NAMALWA (cell line): ENCODE results near the gene RIPK4.

Source experiments
- DNase-seq: peaks from one replicate; pipeline ENCODE4 v3.0.0-alpha.2; 2015; ENCODE audit warnings: low spot score

Gene RIPK4

DNA sequence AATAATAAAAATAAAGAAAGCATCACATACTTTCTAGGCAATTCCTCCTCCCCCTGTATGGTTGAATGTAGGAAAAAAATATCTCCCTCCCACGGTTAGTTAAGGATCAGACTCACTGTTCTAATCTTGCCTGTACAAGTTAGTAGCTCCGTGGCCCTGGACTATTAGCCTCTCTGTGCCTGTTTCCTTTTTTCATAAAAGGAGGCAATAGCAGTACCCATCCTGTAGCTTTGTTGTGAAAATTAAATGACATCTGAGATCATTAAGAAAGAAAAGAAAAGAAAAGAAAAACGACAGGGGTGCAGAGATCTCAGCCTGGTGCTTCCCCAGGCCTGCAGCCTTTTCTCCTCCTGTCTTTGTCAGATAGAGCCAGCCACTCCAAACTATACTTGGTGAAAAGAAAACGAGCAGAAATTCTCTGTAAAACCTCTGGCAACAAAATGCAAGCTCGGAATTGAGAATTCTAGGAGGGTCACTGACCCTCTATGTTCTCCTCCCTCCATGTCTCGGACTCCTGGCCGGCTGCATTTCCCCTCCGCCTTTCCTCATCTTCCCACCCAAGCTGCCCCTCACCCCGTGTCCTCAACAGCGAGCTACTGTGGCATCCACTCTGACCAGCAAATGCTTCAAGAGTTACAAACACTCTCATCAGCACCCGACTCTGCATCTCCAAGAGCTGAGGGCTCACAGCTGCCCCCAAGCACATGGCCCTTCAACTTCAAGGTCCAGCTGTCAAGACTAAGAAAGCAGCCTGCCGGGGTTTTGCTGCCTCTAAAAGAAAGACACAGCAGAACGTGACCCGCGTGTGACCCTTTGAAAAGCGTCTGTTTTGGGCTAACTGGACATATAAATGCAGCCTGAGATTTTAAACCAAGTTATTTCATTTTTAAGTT lies 13.6 kb downstream of the RIPK4 start:
- no peak for DNase-seq

DNA sequence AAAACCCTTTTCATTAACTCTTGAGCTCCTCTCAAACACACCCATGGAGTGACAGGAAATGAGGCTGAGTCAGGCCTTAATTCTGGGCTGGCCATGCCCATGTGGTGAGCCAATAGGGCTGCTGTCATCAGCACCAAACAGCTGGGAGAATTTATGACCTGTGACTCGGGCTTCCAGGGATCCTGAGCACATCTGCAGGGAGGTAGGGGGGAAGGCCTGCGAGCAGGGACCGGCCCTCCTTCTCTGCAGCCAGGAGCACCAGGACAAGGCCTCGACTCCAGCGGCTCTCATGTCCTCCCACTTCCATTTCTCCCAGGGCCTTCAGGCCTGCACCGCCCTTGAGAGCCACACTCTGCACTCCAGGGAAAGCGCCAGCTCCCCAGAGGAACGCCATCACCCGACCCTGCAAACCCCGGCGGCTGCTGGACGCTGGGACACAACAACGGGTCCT lies 14.6 kb downstream of the RIPK4 start:
- DNase-seq, result no peak

DNA sequence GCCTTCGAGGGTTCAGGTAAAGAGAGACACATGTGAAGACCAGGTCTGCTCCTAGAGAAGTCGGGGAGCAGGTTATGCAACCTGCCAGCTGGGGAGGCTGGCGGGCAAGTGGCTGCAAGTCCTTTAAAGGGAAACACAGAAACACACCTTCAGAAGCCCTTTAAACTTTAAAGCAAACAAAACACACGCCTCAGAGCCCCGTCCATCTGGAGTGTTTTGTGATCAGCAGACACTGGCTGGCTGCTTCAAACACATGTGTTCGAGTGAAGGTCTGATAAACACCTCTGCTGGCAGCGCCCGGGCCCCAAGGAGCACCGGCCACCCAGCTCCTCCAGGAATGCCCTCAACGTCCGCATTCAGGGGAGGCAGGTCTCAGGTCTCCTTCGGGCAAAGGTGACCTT lies 15.2 kb downstream of the RIPK4 start:
- no peak for DNase-seq

DNA sequence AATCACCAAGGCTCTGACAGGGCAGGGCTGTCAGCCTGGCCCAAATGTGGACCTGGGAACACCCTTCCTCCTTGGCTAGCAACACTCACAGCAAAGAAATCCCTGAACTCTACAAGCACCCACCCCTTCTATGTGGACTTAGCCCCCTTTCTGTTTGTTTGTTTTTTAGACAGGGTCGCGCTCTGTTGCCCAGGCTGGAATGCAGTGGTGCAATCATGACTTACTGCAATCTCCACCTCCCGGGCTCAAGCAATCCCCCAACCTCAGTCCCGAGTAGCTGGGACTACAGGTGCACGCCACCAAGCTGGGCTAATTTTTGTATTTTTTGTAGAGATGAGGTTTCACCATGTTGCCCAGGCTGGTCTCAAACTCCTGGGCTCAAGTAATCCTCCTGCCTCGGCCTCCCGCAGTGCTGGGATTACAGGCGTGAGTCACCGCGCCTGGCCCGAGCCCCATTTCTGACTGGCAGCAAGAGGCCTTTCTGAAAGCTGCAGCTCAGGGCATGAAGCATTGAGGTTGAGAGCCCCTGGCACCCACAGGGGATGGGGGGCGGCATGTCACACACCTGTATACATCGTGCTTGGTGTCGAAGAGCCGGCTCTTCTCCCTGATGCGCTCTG lies 16.2 kb downstream of the RIPK4 start:
- DNase-seq, result no peak

DNA sequence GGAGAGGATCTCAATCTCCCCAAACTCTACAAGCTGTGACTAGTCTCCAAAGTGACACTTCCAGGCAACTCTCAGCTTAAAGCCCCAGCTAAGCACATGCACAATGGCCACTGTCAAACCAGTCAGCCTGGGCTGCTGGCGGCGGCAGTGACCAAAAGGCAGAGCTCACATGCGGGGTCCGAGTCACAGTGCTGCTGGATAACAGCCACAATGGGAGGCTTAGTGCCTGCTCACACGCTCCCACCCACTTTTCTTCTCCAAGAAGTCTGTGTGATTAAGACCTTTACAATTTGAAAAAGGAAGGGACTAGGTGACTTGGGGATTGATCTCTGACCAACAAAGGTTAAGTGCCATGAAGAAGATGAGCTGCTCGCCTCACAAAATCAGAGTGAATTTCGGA lies 16.8 kb downstream of the RIPK4 start:
- no peak for DNase-seq

DNA sequence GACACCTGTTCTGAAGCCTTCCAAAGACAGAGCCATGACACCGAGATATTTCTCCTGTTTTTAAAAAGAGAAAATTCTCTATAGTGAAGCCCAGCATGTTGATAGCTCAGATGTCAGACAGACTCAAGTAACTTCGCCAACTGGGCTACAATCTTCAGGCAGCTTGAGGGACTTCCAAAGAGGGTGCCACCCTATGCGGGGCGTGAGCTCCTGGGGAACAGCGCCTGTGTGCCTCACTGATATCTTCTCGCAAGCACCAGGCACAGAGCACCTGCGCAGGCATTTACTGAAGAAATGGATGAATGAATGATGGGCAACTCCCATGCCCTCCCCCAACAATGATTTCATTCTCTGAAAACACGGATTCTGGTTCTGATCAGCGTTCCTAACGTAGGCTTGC lies 17.6 kb downstream of the RIPK4 start:
- no peak for DNase-seq

DNA sequence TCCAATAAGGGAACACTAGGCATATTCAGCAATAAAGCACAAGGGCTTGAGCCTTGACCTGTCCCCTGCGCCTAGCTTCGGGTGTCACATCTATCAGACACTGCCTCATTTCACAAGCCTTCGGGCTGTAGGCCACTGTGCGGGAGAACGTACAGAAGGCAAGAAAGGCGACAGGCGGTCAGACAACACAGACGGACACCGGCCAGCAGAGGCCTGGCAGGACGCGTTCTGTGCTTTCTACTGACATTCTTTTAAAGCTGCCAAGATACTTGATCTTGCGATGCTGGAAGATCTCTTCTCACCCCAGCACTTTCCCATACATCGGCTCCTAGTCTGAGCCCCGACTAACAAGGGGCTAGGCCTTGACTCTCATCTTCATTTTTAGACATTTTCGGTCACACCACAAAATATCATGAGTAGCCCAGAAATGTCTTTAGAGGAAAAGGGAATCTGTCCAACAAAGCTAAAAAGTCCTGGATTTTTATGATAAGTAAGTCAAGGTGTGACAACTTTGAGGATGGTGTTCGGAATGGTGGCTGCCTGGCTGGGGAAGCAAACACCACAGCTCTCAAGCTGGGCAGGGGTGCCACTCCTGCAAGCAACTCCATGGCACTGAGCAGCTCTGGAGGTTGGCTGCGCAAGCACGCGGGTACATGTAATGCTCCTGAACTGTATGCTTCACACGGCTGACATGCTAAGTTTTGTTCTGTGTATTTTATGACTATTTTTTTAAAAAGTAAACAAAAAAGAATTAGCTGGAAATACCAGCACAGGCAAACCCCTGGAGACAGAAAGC lies 18.7 kb downstream of the RIPK4 start:
- no peak for DNase-seq

DNA sequence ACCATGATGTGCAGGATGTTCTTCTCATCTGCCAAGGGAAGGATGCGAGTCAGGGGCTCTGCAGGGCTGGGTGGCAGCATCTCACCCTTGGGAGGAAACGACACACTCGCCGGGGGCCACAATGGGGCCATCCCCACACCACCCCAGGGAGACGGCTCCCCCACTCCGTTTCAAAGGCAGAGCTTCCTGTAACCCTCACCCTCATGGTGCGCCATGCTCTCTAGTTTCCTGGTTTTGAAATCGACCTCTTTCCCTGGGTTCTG lies 20.2 kb downstream of the RIPK4 start:
- DNase-seq, result no peak

DNA sequence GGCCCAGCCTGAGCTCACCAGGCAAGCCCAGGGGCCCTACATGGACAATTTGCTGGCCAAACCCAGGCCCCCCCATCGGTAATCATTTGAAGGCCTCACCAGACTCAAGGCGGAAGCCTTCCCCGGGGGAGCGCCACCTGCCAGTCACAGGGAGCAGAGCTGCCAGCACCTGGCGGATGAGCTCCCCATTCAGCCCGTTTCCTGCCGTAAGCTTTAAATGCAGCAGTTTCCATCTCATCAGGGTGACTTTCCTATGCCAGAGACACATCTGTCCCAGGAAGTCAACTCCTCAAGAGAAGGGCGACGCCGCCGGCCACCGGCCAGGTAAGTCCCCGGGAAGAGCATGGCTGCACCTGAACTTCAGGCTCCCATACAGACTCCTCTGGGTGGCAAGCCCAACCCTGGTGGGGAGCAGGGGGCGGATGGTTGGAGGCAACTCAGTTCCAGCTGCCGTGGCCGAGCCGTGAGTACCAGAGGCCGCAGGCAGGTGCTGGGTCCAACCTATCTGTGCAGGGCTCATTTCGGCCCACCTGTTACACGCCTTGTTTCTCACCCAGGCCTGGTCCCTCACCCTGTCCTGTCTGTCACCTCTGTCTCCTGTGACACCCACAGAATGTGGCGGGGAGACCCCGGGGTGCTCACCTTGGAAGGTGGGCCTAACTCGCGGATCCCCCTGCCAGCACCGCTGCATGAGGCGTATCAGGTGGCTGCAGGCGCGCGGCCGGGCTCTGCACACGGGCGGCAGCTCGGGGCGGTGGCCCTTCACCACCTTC lies 20.7 kb downstream of the RIPK4 start:
- DNase-seq, result no peak

DNA sequence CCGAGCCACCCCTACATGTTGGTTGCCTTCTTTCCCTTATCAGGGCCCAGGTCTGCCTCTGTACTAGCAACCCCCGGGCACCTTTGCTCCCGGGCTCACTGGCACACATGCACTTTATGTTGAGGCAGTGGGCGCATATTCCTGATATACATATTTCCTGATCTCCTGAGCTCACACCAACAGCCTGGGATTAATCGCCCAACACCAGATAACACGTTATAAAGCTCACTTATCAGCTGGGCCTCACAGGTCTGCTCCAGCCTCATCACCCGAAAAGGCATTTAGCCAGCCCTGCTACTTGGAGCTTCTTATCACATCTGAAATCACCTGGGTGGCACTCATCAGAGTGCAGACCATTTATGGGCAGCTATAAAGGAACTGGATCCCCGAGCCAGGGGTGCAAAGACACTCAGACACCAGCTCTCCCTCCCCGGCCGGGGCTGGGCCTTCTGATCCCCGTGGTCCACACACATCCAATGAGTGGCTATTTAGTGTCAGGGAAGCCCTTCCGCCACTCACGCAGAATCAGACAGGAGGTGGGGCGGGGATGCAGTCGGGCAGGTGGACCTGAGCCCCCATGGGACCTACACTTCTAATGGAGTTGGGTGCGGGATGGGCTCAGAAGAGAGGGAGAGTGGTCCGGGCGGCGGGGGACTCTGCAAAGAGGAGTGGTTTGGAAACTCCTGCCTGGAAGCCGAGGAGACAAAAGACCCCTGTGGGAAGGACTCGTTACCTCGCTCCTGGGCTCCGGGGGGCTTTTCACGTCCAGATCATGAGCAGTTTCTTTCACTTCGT lies 21.6 kb downstream of the RIPK4 start:
- DNase-seq, result no peak

DNA sequence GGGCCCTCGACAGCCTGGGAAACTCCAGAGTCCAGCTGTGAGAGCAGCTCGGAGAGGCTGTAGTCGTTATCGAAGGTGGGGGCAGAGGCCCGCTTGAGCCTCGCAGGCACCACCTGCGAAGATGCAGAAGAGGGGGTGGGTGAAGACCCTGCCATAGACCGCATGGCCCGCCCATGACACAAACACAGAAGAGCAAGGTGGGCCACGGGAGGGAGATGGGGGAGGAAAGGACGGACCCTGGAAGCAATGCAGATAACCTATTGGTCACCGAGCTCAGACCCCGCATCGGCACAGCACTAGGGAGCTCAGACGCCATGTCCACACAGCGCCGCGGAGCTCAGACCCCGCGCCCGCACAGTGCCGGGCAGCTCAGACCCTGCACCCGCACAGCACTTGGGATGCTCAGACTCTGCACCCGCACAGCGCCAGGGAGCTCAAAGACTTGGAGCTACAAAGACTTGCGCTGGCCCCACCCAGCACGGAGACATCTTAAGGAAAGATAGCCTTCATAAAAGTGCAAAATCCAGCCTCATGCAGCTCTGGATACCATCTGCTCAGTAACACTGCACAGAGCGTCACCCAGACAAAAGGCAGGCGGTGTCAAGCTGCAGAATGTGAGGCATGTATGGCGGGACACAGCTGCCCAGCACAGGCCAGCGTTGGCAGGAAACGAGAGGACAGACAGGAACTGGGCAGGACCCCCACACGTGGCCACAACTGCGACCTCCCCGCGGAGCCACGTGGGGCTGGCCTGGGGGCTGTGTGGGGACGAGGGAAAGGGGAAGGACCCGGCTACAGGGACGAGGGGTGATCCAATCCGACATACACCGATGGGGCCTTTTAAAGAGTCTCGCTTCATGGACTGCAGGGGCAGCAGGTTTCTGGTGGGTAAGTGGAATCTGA lies 22.6 kb downstream of the RIPK4 start:
- no peak for DNase-seq

DNA sequence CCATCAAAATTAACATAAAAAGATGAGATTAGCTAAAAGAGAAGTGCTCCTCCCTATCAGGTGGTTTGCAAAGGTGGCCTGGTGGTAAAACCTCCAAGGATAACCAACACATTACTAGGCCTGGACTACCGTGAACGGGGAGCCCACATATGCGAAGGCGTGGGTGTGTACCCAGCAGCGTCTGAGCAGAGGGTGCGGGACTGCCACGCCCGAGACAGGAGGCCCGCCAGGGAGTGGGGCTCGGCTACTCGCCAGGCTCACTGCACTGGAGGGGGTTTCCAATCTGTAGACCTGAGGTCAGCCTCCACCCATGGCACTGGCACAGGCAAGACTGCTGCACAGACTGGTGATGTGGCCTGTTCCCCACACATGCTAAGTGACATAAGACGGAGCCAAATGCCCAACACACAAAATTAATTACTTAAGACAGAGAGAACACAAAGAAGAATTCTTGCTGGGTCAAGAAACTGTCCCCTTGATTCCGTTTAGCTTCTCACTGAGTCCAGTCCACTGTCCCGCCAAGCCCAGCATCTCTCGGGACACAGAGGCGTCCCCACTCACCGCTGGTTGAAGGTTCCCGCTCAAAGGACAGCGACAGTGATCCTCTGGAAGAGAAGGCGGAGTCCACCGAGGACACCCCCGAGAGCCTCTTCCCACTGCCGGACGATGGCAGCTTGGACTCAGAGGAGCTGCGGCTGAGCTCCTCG lies 23.4 kb downstream of the RIPK4 start:
- no peak for DNase-seq

DNA sequence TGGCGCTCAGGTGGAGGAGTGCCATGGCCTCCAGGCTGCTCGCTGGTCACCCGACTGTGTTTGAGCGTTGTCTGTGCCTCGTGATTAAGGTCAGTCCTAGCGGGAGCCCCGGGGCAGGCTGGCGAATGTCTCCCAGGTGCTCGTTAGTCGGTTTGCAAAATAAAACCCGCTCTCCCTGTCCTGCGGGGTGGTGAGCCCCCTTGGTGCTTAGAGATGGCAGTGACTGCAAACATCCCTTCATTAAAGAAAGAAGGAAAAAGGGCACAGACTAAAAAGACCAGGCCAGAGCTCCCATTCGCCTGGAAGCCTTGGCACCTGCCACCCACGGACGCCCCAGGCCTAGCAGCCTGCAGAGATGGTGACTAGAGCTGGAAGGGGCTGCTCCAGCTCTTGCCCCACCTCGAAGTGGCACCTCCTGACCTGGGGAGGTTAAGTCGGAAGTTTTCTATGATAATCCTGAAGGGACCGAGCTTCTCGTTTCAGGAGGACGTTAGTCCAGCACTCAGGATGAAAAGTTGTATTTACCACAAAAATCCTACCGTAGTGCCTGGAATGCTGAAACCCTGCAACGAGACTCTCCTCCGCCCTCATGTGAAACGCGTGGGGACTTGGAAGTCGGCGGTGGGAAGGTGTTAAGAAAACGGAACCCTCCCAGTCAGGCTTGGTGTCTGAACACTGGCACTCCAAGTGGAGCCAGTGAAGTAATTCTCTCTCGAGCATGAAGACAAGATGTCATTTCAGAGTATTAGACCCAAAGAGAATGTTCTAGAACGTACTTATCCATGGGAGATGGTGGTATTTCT lies 24.6 kb downstream of the RIPK4 start:
- DNase-seq, result no peak

DNA sequence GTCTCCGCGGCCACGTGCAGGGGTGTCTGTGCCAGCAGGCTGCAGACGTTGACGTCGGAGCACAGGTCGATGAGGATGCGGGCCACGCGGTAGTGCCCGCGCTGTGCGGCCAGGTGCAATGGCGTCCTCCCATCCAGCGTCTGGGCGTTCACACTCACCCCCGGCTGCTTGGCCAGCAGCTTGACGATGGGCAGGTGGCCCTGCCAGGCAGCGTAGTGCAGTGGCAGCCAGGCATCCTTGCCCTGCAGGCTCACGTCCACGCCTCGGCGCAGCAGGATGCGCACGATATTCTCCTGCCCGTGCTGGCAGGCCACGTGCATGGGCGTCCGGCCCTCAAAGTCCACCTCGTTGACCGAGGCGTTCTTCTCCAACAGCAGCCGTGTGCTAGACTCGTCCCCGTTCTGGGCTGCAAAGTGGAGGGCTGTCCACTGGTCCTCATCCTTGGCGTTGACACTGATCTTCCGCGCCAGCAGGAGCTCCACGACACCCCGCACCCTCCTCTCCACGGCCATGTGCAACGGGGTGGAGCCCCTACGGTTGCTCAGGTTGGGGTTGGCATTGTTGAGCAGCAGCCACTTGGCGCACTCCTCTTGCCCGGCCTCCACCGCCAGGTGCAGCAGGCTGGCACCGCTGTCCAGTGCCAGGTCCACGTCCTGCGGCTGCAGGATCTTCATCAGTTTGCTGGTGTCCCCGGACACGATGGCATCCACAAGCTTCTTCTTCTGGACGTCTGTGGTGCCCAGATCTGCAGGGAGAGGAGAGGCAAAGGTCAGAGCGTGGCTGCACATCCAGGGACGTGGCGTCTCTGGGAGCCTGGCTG lies 25.4 kb downstream of the RIPK4 start:
- DNase-seq, result no peak

DNA sequence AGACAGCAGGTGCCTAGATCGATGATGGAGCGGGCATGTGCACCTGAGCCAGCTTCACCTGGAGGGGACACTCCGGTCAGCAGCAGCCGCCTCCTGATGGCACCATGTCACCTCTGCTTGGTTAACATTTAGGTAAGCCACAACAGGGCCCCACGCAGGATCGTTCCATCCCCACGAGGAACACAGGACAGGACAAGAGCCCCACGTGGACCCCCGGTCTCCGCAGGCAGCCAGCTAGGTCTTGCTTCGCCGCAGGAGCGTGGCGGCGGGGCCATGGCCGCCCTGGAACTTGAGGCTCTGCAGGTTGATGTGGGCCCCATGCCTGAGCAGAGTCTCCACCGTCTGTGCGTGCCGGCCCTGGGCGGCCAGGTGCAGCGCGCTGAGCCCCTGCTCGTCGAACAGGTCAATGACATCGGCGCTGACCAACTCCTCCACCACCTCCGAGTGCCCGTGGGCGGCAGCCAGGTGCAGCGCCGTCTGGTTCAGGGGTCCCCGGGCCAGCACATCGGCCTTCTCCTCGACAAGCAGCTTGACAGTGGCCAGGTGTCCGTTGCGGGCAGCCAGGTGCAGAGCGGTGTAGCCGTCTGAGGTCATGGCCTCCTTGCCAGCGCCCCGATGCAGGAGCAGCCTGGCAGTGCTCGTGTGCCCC lies 26.1 kb downstream of the RIPK4 start:
- no peak for DNase-seq

DNA sequence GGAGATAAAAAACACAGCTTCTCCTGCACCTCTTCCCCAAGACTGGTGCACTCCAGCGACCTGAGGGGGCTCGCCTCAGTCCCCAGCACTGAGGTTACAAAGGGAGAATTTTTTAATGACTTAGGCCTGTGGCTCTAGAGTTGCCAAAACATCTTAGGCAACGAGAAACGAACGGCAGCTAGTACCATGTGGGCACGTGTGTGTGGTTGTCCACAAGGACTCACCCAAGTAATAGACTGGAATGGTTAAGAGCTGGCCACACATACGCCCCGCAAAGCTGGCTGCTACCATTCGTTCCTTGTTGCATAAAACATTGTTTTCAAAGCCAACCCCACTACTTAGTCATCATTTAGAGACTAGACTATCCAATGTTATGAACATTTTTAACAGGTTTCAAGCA lies 26.9 kb downstream of the RIPK4 start:
- no peak for DNase-seq

DNA sequence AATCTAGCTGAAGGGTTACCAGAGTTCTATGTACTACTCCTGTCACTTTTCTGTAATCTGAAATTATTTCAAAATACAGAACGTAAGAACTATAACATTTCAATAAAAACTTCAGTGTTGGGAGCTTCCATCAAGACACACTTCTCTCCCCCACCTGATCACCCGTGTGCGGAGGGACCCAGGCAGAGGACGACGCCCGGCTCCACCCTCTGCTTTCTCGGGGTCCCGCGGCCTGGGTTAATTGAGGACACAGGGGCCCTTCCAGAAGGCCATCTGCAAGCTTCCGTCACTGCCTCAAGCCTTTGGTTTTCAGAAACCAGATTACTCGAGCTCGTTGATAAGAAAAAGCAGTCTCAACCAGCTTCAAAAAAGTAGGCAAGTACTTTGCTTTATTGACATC lies 27.8 kb downstream of the RIPK4 start:
- no peak for DNase-seq
